Fibroblast of villous mesenchyme (primary cell): ENCODE results near the gene RHOBTB1. TPM values are rescaled to one million over a fixed set of nuclear protein-coding genes. Genes with fewer than 3 reads are reported as not detected.

Experiments used
- DNase-seq: peaks from one replicate; pipeline ENCODE4 v3.0.0-alpha.2; 2010; ENCODE audit warnings: low read depth
- H3K4me3 ChIP-seq: 2 replicates; pipeline ENCODE4 v1.5.1; 2011; ENCODE audit warnings: low read depth, mild to moderate bottlenecking, low read length
- CTCF ChIP-seq: IDR thresholded peaks from 2 replicates; pipeline ENCODE4 v1.5.1; 2012; ENCODE audit warnings: low read depth, mild to moderate bottlenecking, low read length; ENCODE audit not compliant: insufficient read depth
- total RNA-seq: library from RNA; depleted of rRNA; stranded (reverse); fragments of >200 nt; gene quantifications from 2 replicates; pipeline ENCODE4 v1.2.3, GENCODE V29; 2012

Gene RHOBTB1
- total RNA-seq, 1 donor = 26.8 TPM

GRCh38 chr10:60965696-60966095, 21.7 kb upstream of the RHOBTB1 start:
- DNase-seq = no peak
- H3K4me3 ChIP-seq = no peak overlapping the region
- no peak for TF ChIP-seq CTCF

- H3K4me3 ChIP-seq = no peak overlapping the region
- TF ChIP-seq CTCF = peak; percentile 81
- DNase-seq = peak; percentile 91
Observed at GRCh38 chr10:60964257-60965235, 20.6 kb upstream of the RHOBTB1 start.

GRCh38 chr10:60963441-60964256, 19.7 kb upstream of the RHOBTB1 start:
- DNase-seq = peak; percentile 63
- H3K4me3 ChIP-seq = no peak overlapping the region
- TF ChIP-seq CTCF = no peak

- TF ChIP-seq CTCF = no peak
- no peak overlapping the region for H3K4me3 ChIP-seq
- DNase-seq = peak; percentile 72
Observed at GRCh38 chr10:60962946-60963345, 19.0 kb upstream of the RHOBTB1 start.

GRCh38 chr10:60960913-60961312, 16.9 kb upstream of the RHOBTB1 start:
- no peak for TF ChIP-seq CTCF
- no peak overlapping the region for H3K4me3 ChIP-seq
- DNase-seq = no peak

GRCh38 chr10:60960031-60960430, 16.0 kb upstream of the RHOBTB1 start:
- H3K4me3 ChIP-seq = no peak overlapping the region
- no peak for DNase-seq
- TF ChIP-seq CTCF = no peak
